HepG2 (cell line): ENCODE results near the gene GPC6. TPM values are rescaled to one million over a fixed set of nuclear protein-coding genes. Genes with fewer than 3 reads are reported as not detected.

ENCODE experiments used
- ATAC-seq: fragments of 200-7000 bp; cut with Tn5 transposase; 3 replicates; pipeline ENCODE4 v1.9.1; 2020; ENCODE audit warnings: mild to moderate bottlenecking, moderate library complexity
- BruUV-seq: library from RNA; stranded (reverse); fragments of 400-500 nt; replicated peaks from 2 replicates; lab custom pipeline; 2021; lab: Mats Ljungman, UMichigan
- CTCF ChIA-PET: fragments of 300-600 bp; formaldehyde crosslinking; extraction: SDS; loops from one replicate; lab custom pipeline; 2021; ENCODE audit warnings: low total read pairs, inconsistent platforms, low intra/inter-chr PET ratio; lab: Yijun Ruan, JAX
- POLR2A ChIA-PET: fragments of 350-600 bp; sonication (Branson Sonifier 250); formaldehyde crosslinking; loops from one replicate; lab custom pipeline; 2020; ENCODE audit warnings: antibody characterized with exemption, inconsistent platforms; lab: Yijun Ruan, JAX
- DNase-seq: peaks from one replicate; pipeline ENCODE4 v3.0.0-alpha.2; 2015; ENCODE audit warnings: low spot score
- FAIRE-seq: peaks from 3 replicates; lab custom pipeline; 2011; peaks lifted over from hg19 to GRCh38; lab: Jason Lieb, UNC
- H2AFZ ChIP-seq: one replicate; pipeline ENCODE4 v1.6.1; 2011; ENCODE audit warnings: low read length, inconsistent platforms
- H3K27ac ChIP-seq: fragments of 300-600 bp; 3 replicates; pipeline ENCODE4 v1.8.0; 2011; ENCODE audit warnings: mixed run types, mild to moderate bottlenecking, mixed read lengths, low read length, inconsistent platforms; ENCODE audit not compliant: insufficient read depth; ENCODE audit errors: extremely low read length
- H3K27me3 ChIP-seq, 2 experiments: fragments of 200-600 bp in 1 of 2; 2 replicates in 1 of 2; 3 replicates in 1 of 2; pipeline versions ENCODE4 v1.6.0 to v1.8.0; 2011; ENCODE audit warnings: low read length in 2 of 2, mild to moderate bottlenecking in 2 of 2, moderate library complexity in 2 of 2, inconsistent platforms in 1 of 2; ENCODE audit not compliant: insufficient read depth in 2 of 2, control insufficient read depth in 1 of 2
- H3K36me3 ChIP-seq, 2 experiments: fragments of 200-600 bp in 1 of 2; replicated peaks in 1 of 2; 2 replicates in 1 of 2; 3 replicates in 1 of 2; pipeline versions ENCODE4 v1.5.1 to v1.8.0; 2011; ENCODE audit warnings: low read length in 2 of 2, inconsistent platforms in 1 of 2; ENCODE audit not compliant: insufficient read depth in 2 of 2, control insufficient read depth in 1 of 2
- H3K4me1 ChIP-seq: 2 replicates; pipeline ENCODE4 v1.5.1; 2012; ENCODE audit warnings: low read length, inconsistent platforms; ENCODE audit not compliant: insufficient read depth
- H3K4me2 ChIP-seq: 2 replicates; pipeline ENCODE4 v1.6.0; 2011; ENCODE audit warnings: low read depth, low read length, inconsistent platforms
- H3K4me3 ChIP-seq, 3 experiments: fragments of 200-600 bp in 1 of 3; sonication (generic), shearing (Covaris generic) in 1 of 3; replicated peaks in 1 of 3; 2 replicates each; pipeline ENCODE4 v1.5.1; 2011 to 2016; ENCODE audit warnings: low read length in 3 of 3, inconsistent platforms in 2 of 3, low read depth in 2 of 3, mild to moderate bottlenecking in 2 of 3, control low read depth in 1 of 3, mixed read lengths in 1 of 3; ENCODE audit not compliant: insufficient read depth in 1 of 3
- H3K79me2 ChIP-seq: one replicate; pipeline ENCODE4 v1.6.1; 2011; ENCODE audit warnings: low read length, inconsistent platforms; ENCODE audit not compliant: insufficient read depth
- H3K9ac ChIP-seq: 2 replicates; pipeline ENCODE4 v1.6.0; 2011; ENCODE audit warnings: mild to moderate bottlenecking, low read depth, low read length, inconsistent platforms; ENCODE audit not compliant: insufficient read depth
- H3K9me3 ChIP-seq: 2 replicates; pipeline ENCODE4 v1.5.1; 2012; ENCODE audit warnings: mild to moderate bottlenecking, low read length
- H4K20me1 ChIP-seq: 2 replicates; pipeline ENCODE4 v1.6.0; 2011; ENCODE audit warnings: inconsistent platforms, mild to moderate bottlenecking, low read length, moderate library complexity; ENCODE audit not compliant: insufficient read depth
- CENPX ChIP-seq: sonication (generic); formaldehyde crosslinking; IDR thresholded peaks from 2 replicates; pipeline ENCODE4 v1.9.0; 2021; ENCODE audit warnings: mild to moderate bottlenecking, missing genetic modification reagents, moderate library complexity
- FOSL2 ChIP-seq: sonication (generic); formaldehyde crosslinking; IDR thresholded peaks from 2 replicates; pipeline ENCODE4 v1.4.0; 2020; ENCODE audit warnings: missing genetic modification reagents
- NCOR1 ChIP-seq: fragments of 200-600 bp; sonication (generic); IDR thresholded peaks from 2 replicates; pipeline ENCODE4 v1.7.0; 2017; ENCODE audit warnings: antibody characterized with exemption, low read length, borderline replicate concordance
- NFE2L1 ChIP-seq: sonication (generic); formaldehyde crosslinking; IDR thresholded peaks from 2 replicates; pipeline ENCODE4 v1.4.0; 2020; ENCODE audit warnings: missing genetic modification reagents, mild to moderate bottlenecking, borderline replicate concordance
- POLR2A ChIP-seq, 2 experiments: IDR thresholded peaks; 2 replicates each; pipeline ENCODE4 v1.6.1; 2011; ENCODE audit warnings: low read depth in 2 of 2, low read length in 2 of 2, mild to moderate bottlenecking in 1 of 2, moderate library complexity in 1 of 2; ENCODE audit not compliant: insufficient read depth in 1 of 2
- SALL2 ChIP-seq: sonication (generic); formaldehyde crosslinking; IDR thresholded peaks from 2 replicates; pipeline ENCODE4 v1.8.1; 2023; ENCODE audit warnings: mild to moderate bottlenecking, missing genetic modification reagents, inconsistent platforms
- ZNF264 ChIP-seq: sonication (generic); formaldehyde crosslinking; IDR thresholded peaks from 2 replicates; pipeline ENCODE4 v1.4.0; 2020; ENCODE audit warnings: missing genetic modification reagents
- ZNF331 ChIP-seq: sonication (generic); formaldehyde crosslinking; IDR thresholded peaks from 2 replicates; pipeline ENCODE4 v1.4.0; 2020; ENCODE audit warnings: missing genetic modification reagents
- ZNF503 ChIP-seq: sonication (generic); formaldehyde crosslinking; IDR thresholded peaks from 2 replicates; pipeline ENCODE4 v1.4.0; 2020; ENCODE audit warnings: missing genetic modification reagents
- ZNF709 ChIP-seq: sonication (generic); formaldehyde crosslinking; IDR thresholded peaks from 2 replicates; pipeline ENCODE4 v1.5.0; 2020; ENCODE audit warnings: mild to moderate bottlenecking, missing genetic modification reagents
- ZNF782 ChIP-seq: sonication (generic); formaldehyde crosslinking; IDR thresholded peaks from 2 replicates; pipeline ENCODE4 v1.4.0; 2020; ENCODE audit warnings: missing genetic modification reagents, mild to moderate bottlenecking, borderline replicate concordance
- ZNF784 ChIP-seq: sonication (generic); formaldehyde crosslinking; IDR thresholded peaks from 2 replicates; pipeline ENCODE4 v1.5.1; 2020; ENCODE audit warnings: missing genetic modification reagents, mild to moderate bottlenecking, borderline replicate concordance
- ZNF792 ChIP-seq: IDR thresholded peaks from 2 replicates; pipeline ENCODE4 v1.6.1; 2016
- WGBS: methylation state at CpG from one replicate; pipeline ENCODE4 v1.1.6; 2017; ENCODE audit warnings: low lambda C conversion rate; 5-methylcytosine and 5-hydroxymethylcytosine counted together
- in situ Hi-C: cut with HindIII; loops from 2 replicates; pipeline ENCODE4 v1.10.0; 2017; ENCODE audit warnings: low pct_unique_long_range_greater_than_20kb; ENCODE audit not compliant: extremely low pct_ligation_motif_present
- intact Hi-C: fragments of 100-400 bp; cut with micrococcal nuclease; formaldehyde crosslinking; loops from one replicate; pipeline ENCODE4 v1.10.0; 2022; ENCODE audit not compliant: unreplicated experiment
- polyA plus RNA-seq, 8 experiments: library from polyadenylated mRNA; depleted of rRNA in 3 of 8; stranded (reverse) in 7 of 8; unstranded in 1 of 8; fragments of >200 nt; fragmentation: Illumina TruSeq in 4 of 8; extraction: Trizol in 4 of 8; gene quantifications; 2 replicates each; pipeline versions ENCODE4 v1.2.1 to v1.2.3, GENCODE V29; 2011 to 2016; ENCODE audit warnings: low read depth in 4 of 8, missing spikeins in 1 of 8, mixed read lengths in 1 of 8; ENCODE audit not compliant: insufficient read depth in 1 of 8
- total RNA-seq, 5 experiments: library from RNA; depleted of rRNA; stranded (reverse); fragments of >200 nt; fragmentation: Illumina TruSeq; extraction: Trizol; gene quantifications; 2 replicates each; pipeline ENCODE4 v1.2.3, GENCODE V29; 2016; ENCODE audit warnings: low read depth in 1 of 5

The GPC6 gene
- total and polyA plus RNA-seq, 2 of the 13 experiments (the other 11 are each of a cell fraction or from before 2014, with no cell fraction given), result 24.5 to 33.9 TPM

- no peak for DNase-seq
- Histone ChIP-seq H3K36me3 (no peaks in the 10 kb centered on the region), H3K9me3 (no peaks in the 10 kb centered on the region), H4K20me1 (no peaks in the 10 kb centered on the region), H3K9ac (no peak overlapping the region), H3K4me1 (no peaks in the 10 kb centered on the region), H3K27ac (no peak overlapping the region), H3K4me3 (no peak overlapping the region), H3K27me3 (no peaks in the 10 kb centered on the region), H2AFZ (no peak overlapping the region), H3K4me2 (no peak overlapping the region), H3K79me2 (no peaks in the 10 kb centered on the region)
- WGBS, result 92% methylated on average over 9 of the region's 9 CpGs
- POLR2A ChIA-PET, result no interaction called here
- FAIRE-seq, result no peak
- CTCF ChIA-PET, result no interaction called here
- intact Hi-C loops, result no loop called here
- in situ Hi-C loops, result no loop called here
- ATAC-seq, result no peak
- TF ChIP-seq ZNF782 (CRISPR knock-in tag) (no peak), ZNF792 (CRISPR knock-in tag) (no peak), ZNF709 (CRISPR knock-in tag) (no peak), ZNF264 (CRISPR knock-in tag) (no peak), ZNF784 (CRISPR knock-in tag) (no peak), CENPX (no peak), ZNF331 (CRISPR knock-in tag) (no peak), FOSL2 (CRISPR knock-in tag) (no peak), ZNF503 (CRISPR knock-in tag) (no peak), POLR2A (IDR thresholded peaks at IDR 0.05; ENCODE audit: insufficient read depth in 1 of 2, low read depth in 2 of 2, low read length in 2 of 2) (no peak), NFE2L1 (CRISPR knock-in tag) (no peak), NCOR1 (no peak), SALL2 (CRISPR knock-in tag) (no peak)
- no TSS peak for BruUV-seq
Measured at GRCh38 chr13:94232161-94232950, 1005.7 kb downstream of the GPC6 start.
